ENCODE results near the gene MRPL20. TPM values are rescaled to one million over a fixed set of nuclear protein-coding genes. Genes with fewer than 3 reads are reported as not detected.
A peak's percentile ranks its signal among the peaks of the same experiment; 100 is the strongest.
"Not testable (repeated sequence)": the region's sequence is repeated elsewhere in the genome, so short reads cannot be mapped to it uniquely, and the experiment has no call there.

Gene MRPL20
- total RNA-seq, 2 donors from 2014 or later: 69.7 to 75.0 TPM

DNA sequence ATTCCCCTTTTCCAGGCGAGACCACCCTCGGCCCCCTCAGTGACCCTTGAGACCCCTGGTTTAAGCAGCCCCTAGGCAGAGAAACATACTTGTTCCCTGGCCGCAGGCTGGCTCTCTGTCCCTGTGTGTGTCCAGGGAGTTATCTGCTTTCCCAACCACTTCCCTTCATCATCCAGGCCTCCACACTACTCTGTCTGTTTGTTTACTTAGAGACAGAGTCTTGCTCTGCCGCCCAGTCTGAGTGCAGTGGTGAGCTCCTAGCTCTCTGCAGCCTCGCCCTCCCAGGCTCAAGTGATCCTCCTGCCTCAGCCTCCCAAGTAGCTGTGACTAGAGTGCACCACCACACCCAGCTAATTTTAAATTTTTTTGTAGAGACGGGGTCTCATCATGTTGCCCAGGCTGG is 22.6 kb upstream of the MRPL20 start:
- intact Hi-C loops (cut with DNase I): no loop called here
- DNase-seq (ENCODE audit: low spot score): no peak

DNA sequence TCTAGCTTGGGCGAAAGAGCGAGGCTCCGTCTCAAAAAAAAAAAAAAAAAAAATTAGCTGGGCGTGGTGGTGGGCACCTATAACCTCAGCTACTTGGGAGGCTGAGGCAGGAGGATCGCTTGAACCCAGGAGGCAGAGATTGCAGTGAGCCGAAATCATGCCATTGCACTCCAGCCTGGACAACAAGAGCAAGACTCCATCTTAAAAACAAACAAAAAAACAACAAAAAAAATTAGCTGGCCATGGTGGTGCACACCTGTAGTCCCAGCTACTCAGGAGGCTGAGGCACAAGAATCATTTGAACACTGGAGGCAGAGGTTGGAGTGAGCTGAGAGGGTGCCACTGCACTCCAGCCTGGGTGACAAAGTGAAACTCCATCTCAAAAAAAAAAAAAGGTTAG is 21.9 kb upstream of the MRPL20 start:
- DNase-seq (ENCODE audit: low spot score); intact Hi-C loops (cut with DNase I): not testable (repeated sequence)

- intact Hi-C loops (cut with DNase I): no loop called here
- no peak for DNase-seq (ENCODE audit: low spot score)
Observed at GRCh38 chr1:1428174-1428573, 21.1 kb upstream of the MRPL20 start.

- intact Hi-C loops (cut with DNase I): no loop called here
- no peak for DNase-seq (ENCODE audit: low spot score)
Observed at GRCh38 chr1:1427820-1428148, 20.7 kb upstream of the MRPL20 start.

- intact Hi-C loops (cut with DNase I): no loop called here
- DNase-seq (ENCODE audit: low spot score): peak; percentile 80
Observed at GRCh38 chr1:1427106-1427819, 20.2 kb upstream of the MRPL20 start.

DNA sequence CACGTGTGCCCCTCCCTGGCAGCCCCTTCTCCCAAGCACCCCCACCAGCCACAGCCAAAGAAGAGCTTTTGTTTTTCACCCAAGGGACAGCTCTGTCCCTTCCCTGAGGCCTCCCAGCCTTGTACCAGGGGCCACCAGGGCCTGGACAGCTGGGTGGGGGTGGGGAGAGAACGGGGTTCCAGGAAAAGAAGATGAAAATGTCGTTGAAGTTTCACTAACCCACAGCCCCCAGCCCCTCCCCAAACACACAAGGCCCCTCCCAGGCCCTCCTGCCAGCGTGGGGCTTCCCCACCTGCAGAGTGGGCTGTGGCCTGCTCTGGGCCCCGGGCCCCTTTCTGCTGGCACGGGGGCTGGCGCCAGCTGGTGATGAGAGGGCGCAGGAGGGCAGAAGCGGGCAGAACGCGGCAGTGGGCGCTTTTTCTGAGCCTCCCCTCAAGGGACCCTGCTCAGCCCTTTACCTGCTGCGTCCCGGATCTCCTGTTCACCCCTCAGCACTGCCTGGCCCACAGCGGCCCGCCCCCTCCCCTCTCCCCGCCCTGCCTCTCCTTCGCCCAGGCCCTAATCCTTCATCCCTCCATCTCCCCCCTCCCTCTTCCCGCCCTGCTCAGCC is 19.5 kb upstream of the MRPL20 start:
- intact Hi-C loops (cut with DNase I): no loop called here
- DNase-seq (ENCODE audit: low spot score): no peak

DNA sequence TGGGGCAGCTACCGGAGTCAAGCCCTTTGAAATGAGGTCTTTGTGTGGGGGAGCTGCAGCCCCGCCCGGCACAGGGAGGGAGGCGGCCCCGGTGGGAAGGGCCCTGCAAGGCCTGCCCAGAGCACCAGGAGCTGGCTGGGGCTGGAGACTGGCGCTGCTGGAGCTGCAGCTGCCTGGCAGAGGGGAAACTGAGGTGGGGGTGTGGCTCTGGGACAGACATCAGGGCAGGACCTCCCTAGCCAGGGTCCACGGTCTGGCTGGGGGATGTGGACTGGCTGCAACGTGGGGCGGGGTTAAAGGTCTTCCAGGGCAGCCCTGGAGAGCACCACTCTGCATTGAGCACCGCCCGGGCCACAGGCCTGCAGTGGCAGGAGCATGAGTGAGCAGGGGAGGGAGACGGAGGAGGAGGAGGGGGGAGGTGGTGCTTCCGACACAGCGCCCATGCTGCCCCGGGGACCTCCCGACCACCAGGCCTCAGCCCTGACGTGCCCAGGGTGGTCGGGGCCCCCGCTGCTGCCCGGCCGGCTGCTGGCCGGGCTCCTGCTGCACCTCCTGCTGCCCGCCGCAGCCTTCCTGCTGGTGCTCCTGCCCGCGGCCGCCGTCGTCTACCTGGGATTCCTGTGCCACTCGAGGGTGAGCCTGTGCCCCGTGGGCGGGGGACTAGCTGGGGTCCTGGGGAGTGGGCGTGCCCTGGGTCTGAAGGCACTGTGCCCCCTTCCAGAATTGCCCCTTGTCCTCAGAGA is 18.8 kb upstream of the MRPL20 start:
- DNase-seq (ENCODE audit: low spot score): no peak
- intact Hi-C loops (cut with DNase I): no loop called here

DNA sequence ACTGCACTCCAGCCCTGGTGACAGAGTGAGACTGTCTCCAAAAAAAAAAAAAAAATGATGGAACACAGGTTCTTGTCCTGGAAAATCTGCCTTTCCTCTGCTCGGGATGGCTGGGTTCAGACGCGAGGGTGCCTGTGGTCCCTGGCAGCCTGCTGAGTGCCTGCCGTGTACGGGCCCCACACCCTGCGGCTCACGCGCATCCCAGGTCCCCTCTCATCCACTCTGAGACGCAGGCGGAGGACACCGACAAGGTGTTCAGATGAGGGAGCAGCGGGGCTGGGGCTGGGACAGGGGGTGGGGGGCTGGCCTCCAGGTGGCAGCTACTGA is 18.3 kb upstream of the MRPL20 start:
- intact Hi-C loops (cut with DNase I): no loop called here

DNA sequence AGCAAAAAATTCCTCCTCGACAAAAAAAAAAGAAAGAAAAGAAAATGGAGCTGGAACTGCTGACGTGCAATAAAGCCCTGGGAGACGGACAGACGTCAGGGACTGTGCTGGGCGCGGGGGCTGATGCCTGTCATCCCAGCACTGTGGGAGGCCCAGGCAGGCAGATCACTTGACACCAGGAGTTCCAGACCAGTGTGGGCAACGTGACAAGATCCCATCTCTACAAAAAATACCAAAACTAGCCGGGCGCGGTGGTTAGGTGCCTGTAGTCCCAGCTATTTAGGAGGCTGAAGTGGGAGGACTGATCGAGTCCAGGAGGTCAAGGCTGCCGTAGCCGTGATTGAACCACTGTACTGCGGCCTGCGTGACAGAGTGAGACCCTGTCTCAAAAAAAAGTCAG is 17.6 kb upstream of the MRPL20 start:
- DNase-seq (ENCODE audit: low spot score): no peak
- intact Hi-C loops (cut with DNase I): no loop called here

More for the DNA sequence above, 18.3 kb upstream of the MRPL20 start:
- no peak for DNase-seq (ENCODE audit: low spot score)

DNA sequence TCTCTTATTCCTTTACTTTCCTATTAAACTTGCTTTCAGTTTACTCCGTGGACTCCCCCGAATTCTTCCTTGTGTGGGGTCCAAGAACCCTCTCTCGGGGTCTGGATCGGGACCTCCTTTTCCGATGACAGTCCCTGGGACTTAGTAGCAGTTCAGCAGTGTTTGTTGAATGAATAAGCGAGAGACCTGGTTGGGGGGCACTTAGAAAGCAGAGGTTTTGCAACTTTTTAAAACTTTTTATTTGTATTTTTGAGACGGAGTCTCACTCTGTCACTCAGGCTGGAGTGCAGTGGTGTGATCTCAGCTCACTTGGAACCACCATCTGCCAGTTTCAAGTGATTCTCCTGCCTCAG is 16.1 kb upstream of the MRPL20 start:
- intact Hi-C loops (cut with DNase I): no loop called here
- DNase-seq (ENCODE audit: low spot score): no peak

GRCh38 chr1:1422465-1423244 is 15.6 kb upstream of the MRPL20 start:
- DNase-seq (ENCODE audit: low spot score): no peak
- intact Hi-C loops (cut with DNase I): no loop called here

- intact Hi-C loops (cut with DNase I): no loop called here
- no peak for DNase-seq (ENCODE audit: low spot score)
Observed at GRCh38 chr1:1421907-1422464, 14.9 kb upstream of the MRPL20 start.

GRCh38 chr1:1421147-1421906 is 14.2 kb upstream of the MRPL20 start, which contains the start of gene ANKRD65:
Gene ANKRD65, minus strand, starts transcription at chr1:1421276. Its CDS starts 271 bp downstream, at chr1:1421005.
- intact Hi-C loops (cut with DNase I): no loop called here
- DNase-seq (ENCODE audit: low spot score): no peak

DNA sequence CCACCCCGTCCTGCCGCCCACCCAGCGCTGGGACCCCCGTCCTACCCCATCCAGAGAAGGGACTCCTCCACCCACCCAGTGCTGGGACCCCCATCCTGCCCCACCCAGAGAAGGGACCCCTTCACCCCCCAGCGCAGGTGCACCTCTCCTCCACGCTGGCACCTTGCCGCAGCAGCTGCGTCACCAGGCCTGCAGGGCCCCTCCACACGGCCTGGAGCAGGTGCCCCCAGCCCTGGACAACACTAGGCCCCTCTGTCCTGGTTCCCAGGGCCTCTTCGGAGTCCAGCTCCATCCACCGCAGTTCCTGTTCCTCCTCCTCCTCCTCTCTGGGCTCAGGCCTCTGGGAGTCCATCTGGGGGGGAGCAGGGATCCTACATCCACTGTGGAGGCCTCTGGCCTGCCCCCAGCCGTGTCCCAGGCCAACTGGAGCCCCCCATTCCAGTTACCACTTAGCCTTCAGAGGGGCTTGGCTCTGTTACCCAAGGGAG is 13.6 kb upstream of the MRPL20 start:
- intact Hi-C loops (cut with DNase I): no loop called here
- peak; percentile 60 for DNase-seq (ENCODE audit: low spot score)

DNA sequence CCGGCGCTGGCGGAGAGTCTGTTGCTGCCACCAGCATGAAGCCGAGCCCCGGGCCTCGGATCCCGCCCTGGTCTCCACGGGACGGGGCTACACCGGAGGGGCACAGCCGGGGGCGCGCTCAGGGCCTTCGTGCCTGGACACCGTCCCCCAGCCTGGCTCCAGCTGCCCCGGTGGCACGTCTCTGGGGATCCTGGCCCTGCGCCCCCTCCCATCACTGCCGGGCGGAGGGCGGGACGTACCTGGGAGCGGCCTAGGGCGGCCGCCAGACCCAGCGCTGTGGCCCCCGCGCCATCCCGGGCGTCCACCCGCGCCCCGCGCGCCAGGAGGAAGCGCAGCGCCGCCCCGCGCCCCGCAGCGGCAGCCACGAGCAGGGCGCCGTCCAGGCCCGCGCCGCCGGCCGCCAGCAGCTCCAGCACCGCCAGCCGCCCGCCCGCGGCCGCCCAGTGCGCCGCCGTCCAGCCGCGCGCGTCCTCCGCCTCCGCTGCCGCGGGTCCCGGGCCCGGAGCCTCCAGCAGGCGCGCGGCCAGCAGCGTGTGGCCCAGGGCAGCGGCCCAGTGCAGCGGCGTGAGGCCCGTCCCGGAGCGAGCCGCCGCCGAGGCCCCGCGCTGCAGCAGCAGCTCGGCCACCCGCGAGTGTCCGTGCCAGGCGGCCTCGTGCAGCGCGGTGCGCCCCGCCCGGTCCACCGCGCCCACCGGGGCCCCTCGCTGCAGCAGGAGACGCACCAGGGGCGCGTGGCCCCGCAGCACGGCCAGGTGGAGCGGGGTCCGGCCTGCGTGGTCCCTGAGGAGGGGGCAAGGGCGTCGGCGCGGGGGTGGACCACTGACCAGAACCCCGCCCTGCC is 12.9 kb upstream of the MRPL20 start:
- no peak for DNase-seq (ENCODE audit: low spot score)

GRCh38 chr1:1419363-1419812 is 12.3 kb upstream of the MRPL20 start:
- no peak for DNase-seq (ENCODE audit: low spot score)
- intact Hi-C loops (cut with DNase I): no loop called here

More for the DNA sequence above, 12.9 kb upstream of the MRPL20 start:
- intact Hi-C loops (cut with DNase I): no loop called here

GRCh38 chr1:1418464-1419362 is 11.6 kb upstream of the MRPL20 start:
- intact Hi-C loops (cut with DNase I): no loop called here

More at GRCh38 chr1:1418464-1419362, 11.6 kb upstream of the MRPL20 start:
- no peak for DNase-seq (ENCODE audit: low spot score)

Measured in posterior vena cava (tissue), 2 donors.